H54 (cell line): ENCODE data around the gene PRKG1.
A peak's percentile ranks its signal among the peaks of the same experiment; 100 is the strongest.

ENCODE experiments used
- DNase-seq: peaks from one replicate; pipeline ENCODE4 v3.0.0; 2011; ENCODE audit warnings: low spot score, mixed read lengths; ENCODE audit not compliant: insufficient read length
- FAIRE-seq: peaks from 3 replicates; lab custom pipeline; 2011; peaks lifted over from hg19 to GRCh38; lab: Jason Lieb, UNC
- POLR2A ChIP-seq: IDR thresholded peaks from 2 replicates; pipeline ENCODE4 v1.6.1; 2011; ENCODE audit warnings: low read depth, mild to moderate bottlenecking, low read length

PRKG1 gene

DNA sequence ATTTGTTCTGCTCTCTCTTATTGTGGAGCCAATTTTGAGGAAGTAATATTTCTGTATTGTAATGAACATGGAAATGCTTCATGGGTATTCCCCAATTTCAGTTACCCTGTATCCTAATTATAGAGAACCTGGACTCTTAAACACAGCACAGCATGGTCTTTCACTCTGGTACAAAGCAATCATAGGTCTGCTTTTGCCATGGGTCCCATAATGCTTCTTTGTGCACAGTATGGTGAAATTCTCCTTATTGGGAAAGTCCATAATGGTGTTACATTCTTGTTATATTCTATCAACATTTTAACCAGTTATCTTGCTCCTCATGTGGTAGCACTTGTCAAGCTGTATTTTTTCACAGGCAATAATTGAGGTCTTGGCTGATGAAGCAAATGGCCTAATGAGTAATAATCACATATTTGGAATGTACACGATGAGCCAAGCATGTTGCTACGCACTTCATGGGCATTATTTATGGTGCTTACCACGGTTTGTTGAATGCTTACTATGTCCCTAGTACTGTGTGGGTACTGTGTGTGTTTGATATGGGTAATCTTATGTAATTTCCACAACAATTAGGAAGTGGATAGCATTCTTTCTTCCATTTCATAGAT, 42.9 kb downstream of the PRKG1 start:
- TF ChIP-seq POLR2A: no peak
- no peak for FAIRE-seq
- no peak for DNase-seq

DNA sequence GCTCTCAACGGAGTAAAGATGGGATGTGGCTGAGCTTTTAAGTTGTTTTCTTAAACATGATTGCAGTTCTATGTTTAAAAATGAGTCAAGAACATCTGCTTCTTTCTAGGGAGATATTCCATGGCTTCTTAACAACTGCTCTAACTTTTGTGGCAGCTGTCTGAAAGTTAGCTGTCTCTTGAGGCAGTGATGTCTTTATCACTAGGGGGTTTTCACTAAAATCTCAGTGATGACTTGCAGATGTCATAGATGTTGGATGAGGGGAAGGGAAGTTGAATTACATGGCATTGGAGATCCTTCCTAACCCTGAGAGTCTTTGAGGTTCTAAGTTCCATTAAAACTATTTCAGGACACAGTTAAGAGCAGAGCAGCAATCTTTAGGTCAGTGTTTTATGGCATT, 43.5 kb downstream of the PRKG1 start:
- DNase-seq: no peak
- FAIRE-seq: no peak
- no peak for TF ChIP-seq POLR2A

- no peak for DNase-seq
- FAIRE-seq: no peak
- TF ChIP-seq POLR2A: no peak
These were observed 45.2 kb downstream of the PRKG1 start for GRCh38 chr10:51119441-51119840.

- DNase-seq (no peak), FAIRE-seq (peak; percentile 67)
- TF ChIP-seq POLR2A: no peak
These were observed 47.6 kb downstream of the PRKG1 start for GRCh38 chr10:51121861-51122260.

DNA sequence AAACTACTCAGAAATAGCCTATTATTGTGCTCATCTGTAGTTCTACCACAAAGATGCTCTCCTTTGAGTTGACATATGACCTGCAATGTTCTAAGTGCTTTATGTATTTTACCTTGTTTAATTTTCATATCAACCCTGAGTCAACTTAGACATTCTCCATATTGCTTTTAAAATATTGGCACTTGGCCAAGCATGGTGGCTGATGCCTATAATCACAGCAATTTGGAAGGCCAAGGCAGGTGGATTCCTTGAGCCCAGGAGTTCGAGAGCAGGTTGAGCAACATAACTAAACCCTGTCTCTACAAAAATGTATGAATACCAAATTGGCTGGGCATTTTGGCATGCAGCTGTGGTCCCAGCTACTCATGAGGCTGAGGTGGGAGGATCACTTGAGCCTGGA, 50.6 kb downstream of the PRKG1 start:
- TF ChIP-seq POLR2A: no peak
- FAIRE-seq (peak; percentile 52), DNase-seq (no peak)

DNA sequence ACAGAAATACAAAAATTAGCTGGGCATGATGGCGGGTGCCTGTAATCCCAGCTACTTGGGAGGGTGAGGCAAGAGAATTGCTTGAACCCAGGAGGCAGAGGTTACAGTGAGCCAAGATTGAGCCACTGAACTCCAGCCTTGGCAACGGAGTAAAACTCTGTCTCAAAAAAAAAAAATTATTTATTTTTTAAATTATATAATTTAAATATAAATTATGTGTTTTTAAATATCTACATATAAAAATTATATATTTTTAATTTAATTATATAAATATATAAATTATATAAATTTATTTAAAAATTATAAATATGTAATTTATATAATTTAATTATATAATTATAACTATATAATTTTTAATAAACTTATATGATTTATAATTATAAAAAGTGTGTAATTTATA, 51.2 kb downstream of the PRKG1 start:
- no peak for FAIRE-seq
- TF ChIP-seq POLR2A: no peak
- DNase-seq: no peak

DNA sequence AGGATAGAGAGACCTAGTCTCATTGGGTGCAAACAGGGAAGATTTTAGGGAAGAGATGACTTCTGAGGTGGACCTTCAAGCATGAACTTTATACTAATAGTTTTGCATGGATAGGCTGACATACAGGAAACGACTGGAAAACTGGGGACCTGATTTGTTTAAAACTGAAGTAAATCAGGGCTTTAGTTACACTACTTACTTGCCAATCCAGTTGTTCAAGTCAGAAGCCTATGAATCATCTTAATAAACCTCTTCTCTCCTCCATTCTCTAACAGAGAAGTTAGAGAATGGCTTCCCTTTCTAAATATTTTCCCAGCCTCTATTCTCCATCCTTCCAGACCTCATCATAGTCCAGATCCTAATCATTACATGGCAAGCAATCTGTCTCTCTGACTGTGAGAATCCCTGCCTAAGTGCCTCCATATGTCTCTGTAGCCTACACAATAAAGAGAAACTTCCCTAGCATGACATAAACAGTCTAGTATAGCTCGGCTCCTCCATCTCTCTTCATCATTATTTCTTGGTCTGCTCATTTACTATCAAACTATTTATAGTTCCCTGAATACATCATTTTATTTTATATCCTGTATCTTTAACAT, 55.8 kb downstream of the PRKG1 start:
- DNase-seq (no peak), FAIRE-seq (no peak)
- TF ChIP-seq POLR2A: no peak

DNA sequence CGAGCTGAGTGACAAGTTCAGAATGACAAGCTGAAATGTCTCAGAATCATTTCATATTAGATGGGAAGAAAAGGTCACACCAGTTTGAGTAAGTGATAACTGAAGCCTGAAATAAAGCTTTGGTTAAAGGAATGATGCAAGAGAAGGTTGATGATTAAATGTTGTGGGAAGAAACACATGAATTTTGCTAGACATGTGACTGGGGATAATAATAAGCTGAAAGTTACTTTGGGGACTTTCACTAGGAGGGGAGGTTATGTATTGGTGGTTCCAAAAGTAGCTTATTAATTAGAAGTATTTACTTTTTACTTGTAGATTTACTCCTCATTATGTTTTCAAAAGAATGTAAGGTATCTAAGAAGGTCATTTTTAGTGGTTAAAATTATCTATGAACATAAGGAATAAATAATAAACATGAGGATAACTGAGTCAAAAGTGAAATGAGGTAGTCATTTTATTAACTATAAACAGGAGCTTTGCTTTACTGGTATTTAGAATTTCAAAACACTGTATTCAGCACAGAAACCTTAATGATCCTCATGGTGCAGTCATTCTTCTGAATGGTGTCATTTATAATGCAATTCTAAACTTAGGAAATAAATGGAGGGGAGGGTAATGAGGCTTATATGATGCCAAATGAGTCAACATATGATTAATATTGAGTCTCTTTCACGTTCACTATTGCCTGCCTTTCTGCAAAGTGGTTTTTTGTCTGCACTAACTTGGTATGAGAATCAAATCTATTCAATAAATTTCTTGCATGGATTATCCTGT, 63.7 kb downstream of the PRKG1 start:
- TF ChIP-seq POLR2A: no peak

GRCh38 chr10:51139176-51139575, 64.9 kb downstream of the PRKG1 start:
- DNase-seq: no peak
- TF ChIP-seq POLR2A: no peak
- FAIRE-seq: no peak

More for the DNA sequence above, 63.7 kb downstream of the PRKG1 start:
- FAIRE-seq (peak; percentile 80), DNase-seq (no peak)

DNA sequence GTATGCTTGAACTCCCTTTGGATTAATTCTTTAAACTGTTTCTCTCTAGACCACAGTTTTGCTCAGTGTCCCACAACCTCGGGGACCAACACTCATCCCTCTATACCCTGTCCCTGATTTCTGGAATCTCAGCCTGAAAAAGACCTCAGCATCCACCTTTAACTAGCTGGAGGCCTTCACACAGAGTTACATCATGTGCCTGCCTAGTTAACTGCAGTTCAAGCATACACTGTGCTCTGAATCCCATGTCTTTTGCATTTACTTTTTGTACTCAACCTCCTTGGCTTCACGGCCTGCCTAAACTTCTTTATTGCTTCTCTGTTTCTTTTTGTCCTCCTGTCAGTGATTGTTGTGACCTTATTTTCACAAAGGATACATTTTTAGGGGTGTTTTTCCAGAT, 66.7 kb downstream of the PRKG1 start:
- DNase-seq: no peak
- FAIRE-seq: no peak
- TF ChIP-seq POLR2A: no peak

DNA sequence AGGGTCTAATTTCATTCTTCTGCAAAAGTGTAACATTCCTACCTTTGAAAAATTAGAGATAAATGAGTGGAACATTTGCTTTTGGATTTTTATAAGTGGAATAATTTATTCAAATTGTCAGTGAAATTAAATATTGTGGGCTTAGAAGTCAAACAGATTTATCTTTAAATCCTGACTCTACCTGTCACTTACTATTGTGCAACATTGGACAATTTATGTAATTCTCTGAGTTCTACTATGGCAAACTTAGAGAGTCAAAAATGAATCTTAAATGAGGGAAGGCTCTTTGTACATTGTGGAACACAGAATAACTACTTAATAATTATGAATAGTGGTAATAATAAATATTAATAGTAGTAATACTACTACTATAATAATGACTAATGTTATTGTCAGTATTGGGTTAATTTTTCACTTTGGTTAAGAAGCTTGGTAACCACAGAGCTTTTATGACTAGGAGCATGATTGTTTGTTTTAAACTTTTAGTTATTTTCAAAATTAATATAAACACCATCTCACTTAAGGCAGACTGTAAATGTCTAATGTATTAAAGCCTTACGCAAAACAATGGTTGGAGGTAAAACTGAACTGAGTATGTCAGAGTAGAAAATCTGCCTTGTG, 70.0 kb downstream of the PRKG1 start:
- no peak for TF ChIP-seq POLR2A
- DNase-seq (no peak), FAIRE-seq (no peak)

DNA sequence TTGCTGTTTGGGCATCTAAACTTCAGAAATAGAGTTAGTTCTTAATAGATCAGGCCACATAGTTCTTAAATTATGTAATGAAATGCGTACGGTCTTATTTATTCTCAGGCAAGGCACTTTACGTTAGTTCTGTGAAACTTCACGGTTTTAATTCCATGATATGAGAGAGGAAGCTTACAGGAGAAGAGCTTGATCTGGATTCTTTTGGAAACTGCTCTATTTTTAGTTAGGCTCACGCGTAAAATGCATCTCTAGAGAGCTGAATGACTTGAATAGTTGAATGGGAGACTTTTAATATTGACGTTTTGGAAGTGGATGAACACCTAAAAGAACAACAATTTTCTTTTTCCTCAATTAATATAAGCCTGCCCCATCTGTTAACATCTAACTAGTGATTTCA, 71.1 kb downstream of the PRKG1 start:
- DNase-seq: no peak
- TF ChIP-seq POLR2A: no peak
- no peak for FAIRE-seq

DNA sequence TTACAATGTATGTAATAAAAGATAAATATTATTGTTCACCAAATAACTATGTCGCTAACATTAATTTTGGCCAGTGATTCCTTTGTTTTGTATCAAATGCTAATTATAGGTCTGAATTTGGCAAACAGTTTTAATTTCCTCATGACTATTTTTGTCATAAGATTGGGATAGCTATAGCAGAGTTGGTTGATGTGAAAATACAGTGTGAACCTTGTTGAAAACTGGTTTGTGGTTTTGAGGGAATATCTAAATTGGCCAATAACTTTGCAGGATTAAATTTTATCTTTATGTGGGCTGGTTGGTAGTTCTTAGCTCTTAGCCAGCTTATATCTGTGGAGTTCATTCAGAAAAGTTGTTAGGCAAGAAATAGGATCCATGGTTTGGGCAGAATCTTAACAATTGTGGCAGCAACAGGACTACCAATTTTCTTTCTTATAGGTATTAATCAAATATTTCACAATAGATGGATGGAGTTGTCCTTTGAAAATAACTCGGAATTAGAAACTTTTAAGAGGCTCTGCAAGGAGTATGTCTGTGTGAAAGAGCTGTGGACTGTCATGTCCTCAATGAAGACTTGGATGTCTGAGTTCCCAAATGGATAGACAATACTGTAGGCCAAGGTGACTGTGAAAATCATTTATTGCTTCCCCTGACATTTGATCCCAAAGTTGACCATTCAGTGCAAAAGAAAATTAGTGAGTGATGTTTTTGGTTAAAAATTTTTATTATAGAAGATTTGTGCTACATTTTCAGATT, 73.5 kb downstream of the PRKG1 start:
- FAIRE-seq (no peak), DNase-seq (no peak)
- no peak for TF ChIP-seq POLR2A
